ENCODE data around the gene ANAPC15. TPM values are rescaled to one million over a fixed set of nuclear protein-coding genes. Genes with fewer than 3 reads are reported as not detected.

Gene ANAPC15
- total and polyA plus RNA-seq, 2 experiments from 2014 or later, result 52.1 to 117 TPM

GRCh38 chr11:72061739-72062396 lies 50.6 kb downstream of the ANAPC15 start:
- H3F3A ChIP-seq (replicated peaks; ENCODE audit: low read depth), result no peaks in the 10 kb centered on the region
- H3K4me3 Mint-ChIP-seq, result no peak overlapping the region
- H3K79me2 ChIP-seq (replicated peaks; ENCODE audit: insufficient read depth), result peaks cover 33% of the 10 kb centered on the region
- no peak for TF ChIP-seq NANOG (IDR thresholded peaks at IDR 0.05; ENCODE audit: borderline replicate concordance)
- H3K4me3 ChIP-seq, result no peak overlapping the region
- H4K20me1 ChIP-seq (replicated peaks; ENCODE audit: insufficient read depth), result peaks cover 11% of the 10 kb centered on the region; the same call in 1 of the 2 replicates
- no peaks in the 10 kb centered on the region; the same call in 1 of the 2 replicates for H3K36me3 ChIP-seq (ENCODE audit: insufficient read depth)
- no peaks in the 10 kb centered on the region for H3K4me1 ChIP-seq (ENCODE audit: insufficient read depth)
- ATAC-seq (no peak), DNase-seq (ENCODE audit: low spot score) (no peak)
- H3K9me3 Mint-ChIP-seq, result no peaks in the 10 kb centered on the region
- H3K9me2 ChIP-seq (ENCODE audit: insufficient read depth), result no peaks in the 10 kb centered on the region
- H3K27me3 ChIP-seq (ENCODE audit: insufficient read depth), result no peaks in the 10 kb centered on the region
- no peak overlapping the region for H3K27ac ChIP-seq (ENCODE audit: low read depth)
- H3K4me2 ChIP-seq, result no peak overlapping the region
- no peak overlapping the region for H3K27ac Mint-ChIP-seq
- no peak overlapping the region for H2AFZ ChIP-seq
- no peaks in the 10 kb centered on the region for H3K4me1 Mint-ChIP-seq
- peaks cover 4% of the 10 kb centered on the region for H3K36me3 Mint-ChIP-seq (ENCODE audit: low read depth)
- H3K27me3 Mint-ChIP-seq (ENCODE audit: insufficient read depth, low read depth, poor library complexity), result no peaks in the 10 kb centered on the region

Small RNA genes within 50 kb of the gene (microRNA-seq; reads per million reads assigned to microRNA genes)
- not detected for gene MIR3165

Small RNA genes within 50 kb of the gene (small RNA-seq; reads per million reads assigned to genes)
- not detected for gene MIR3165 (ENCODE audit: low replicate concordance)

Other genes with a start within 250 kb of the ANAPC15 start
- not detected in 2 replicates for gene DEFB131B, start 234.2 kb downstream of the ANAPC15 start, total RNA-seq (2014; rRNA removed; shearing (Covaris generic))
- gene DEFB131B, start 234.2 kb downstream of the ANAPC15 start, polyA plus RNA-seq (2016; fragmentation: Nextera tagmentation; extraction: Ambion mirVana), result not detected in 2 replicates
- gene XNDC1N, start 184.1 kb downstream of the ANAPC15 start, total RNA-seq (2014; rRNA removed; shearing (Covaris generic)), result 13.0 and 19.5 TPM in 2 replicates
- gene XNDC1N, start 184.1 kb downstream of the ANAPC15 start, polyA plus RNA-seq (2016; fragmentation: Nextera tagmentation; extraction: Ambion mirVana), result 9.0 and 11.0 TPM in 2 replicates
- 37.7 and 57.1 TPM in 2 replicates for gene RNF121, start 183.6 kb downstream of the ANAPC15 start, total RNA-seq (2014; rRNA removed; shearing (Covaris generic))
- 7.8 and 8.7 TPM in 2 replicates for gene RNF121, start 183.6 kb downstream of the ANAPC15 start, polyA plus RNA-seq (2016; fragmentation: Nextera tagmentation; extraction: Ambion mirVana)
- gene IL18BP, start 113.8 kb downstream of the ANAPC15 start, total RNA-seq (2014; rRNA removed; shearing (Covaris generic)), result 5.2 and 11.2 TPM in 2 replicates
- gene IL18BP, start 113.8 kb downstream of the ANAPC15 start, polyA plus RNA-seq (2016; fragmentation: Nextera tagmentation; extraction: Ambion mirVana), result 3.7 and 3.8 TPM in 2 replicates
- gene NUMA1, start 32.2 kb downstream of the ANAPC15 start, total RNA-seq (2014; rRNA removed; shearing (Covaris generic)), result 90.5 and 104 TPM in 2 replicates
- gene NUMA1, start 32.2 kb downstream of the ANAPC15 start, polyA plus RNA-seq (2016; fragmentation: Nextera tagmentation; extraction: Ambion mirVana), result 30.4 and 33.2 TPM in 2 replicates
- 3.6 and 4.3 TPM in 2 replicates for gene LRRC51, start 31.8 kb downstream of the ANAPC15 start, total RNA-seq (2014; rRNA removed; shearing (Covaris generic))
- 4.2 and 4.8 TPM in 2 replicates for gene LRRC51, start 31.8 kb downstream of the ANAPC15 start, polyA plus RNA-seq (2016; fragmentation: Nextera tagmentation; extraction: Ambion mirVana)
- gene LAMTOR1, start 9.4 kb downstream of the ANAPC15 start, total RNA-seq (2014; rRNA removed; shearing (Covaris generic)), result 106 and 112 TPM in 2 replicates
- 157 and 168 TPM in 2 replicates for gene LAMTOR1, start 9.4 kb downstream of the ANAPC15 start, polyA plus RNA-seq (2016; fragmentation: Nextera tagmentation; extraction: Ambion mirVana)
- gene TOMT, start 6.8 kb downstream of the ANAPC15 start, total RNA-seq (2014; rRNA removed; shearing (Covaris generic)), result not detected in 2 replicates
- not detected in 2 replicates for gene TOMT, start 6.8 kb downstream of the ANAPC15 start, polyA plus RNA-seq (2016; fragmentation: Nextera tagmentation; extraction: Ambion mirVana)
- gene FOLR3, start 23.0 kb upstream of the ANAPC15 start, total RNA-seq (2014; rRNA removed; shearing (Covaris generic)), result not detected in 2 replicates
- gene FOLR3, start 23.0 kb upstream of the ANAPC15 start, polyA plus RNA-seq (2016; fragmentation: Nextera tagmentation; extraction: Ambion mirVana), result not detected in 2 replicates
- 0.27 TPM in 1 of 2 replicates, not detected in the other for gene FOLR1, start 79.4 kb upstream of the ANAPC15 start, total RNA-seq (2014; rRNA removed; shearing (Covaris generic))
- gene FOLR1, start 79.4 kb upstream of the ANAPC15 start, polyA plus RNA-seq (2016; fragmentation: Nextera tagmentation; extraction: Ambion mirVana), result 0.42 and 0.68 TPM in 2 replicates
- not detected in 2 replicates for gene FOLR2, start 104.1 kb upstream of the ANAPC15 start, total RNA-seq (2014; rRNA removed; shearing (Covaris generic))
- not detected in 2 replicates for gene FOLR2, start 104.1 kb upstream of the ANAPC15 start, polyA plus RNA-seq (2016; fragmentation: Nextera tagmentation; extraction: Ambion mirVana)
- gene INPPL1, start 112.1 kb upstream of the ANAPC15 start, total RNA-seq (2014; rRNA removed; shearing (Covaris generic)), result 54.3 and 54.7 TPM in 2 replicates
- gene INPPL1, start 112.1 kb upstream of the ANAPC15 start, polyA plus RNA-seq (2016; fragmentation: Nextera tagmentation; extraction: Ambion mirVana), result 15.5 and 21.5 TPM in 2 replicates
- gene PHOX2A, start 131.5 kb upstream of the ANAPC15 start, total RNA-seq (2014; rRNA removed; shearing (Covaris generic)), result not detected in 2 replicates
- 0.23 and 0.31 TPM in 2 replicates for gene PHOX2A, start 131.5 kb upstream of the ANAPC15 start, polyA plus RNA-seq (2016; fragmentation: Nextera tagmentation; extraction: Ambion mirVana)

All from GM23338 (cell line).